ENCODE data around the gene DMTF1.
A peak's percentile ranks its signal among the peaks of the same experiment; 100 is the strongest.
"Not testable (repeated sequence)": the region's sequence is repeated elsewhere in the genome, so short reads cannot be mapped to it uniquely, and the experiment has no call there.

The DMTF1 gene

GRCh38 chr7:87199700-87200450, 47.6 kb downstream of the DMTF1 start:
- DNase-seq = no peak

DNA sequence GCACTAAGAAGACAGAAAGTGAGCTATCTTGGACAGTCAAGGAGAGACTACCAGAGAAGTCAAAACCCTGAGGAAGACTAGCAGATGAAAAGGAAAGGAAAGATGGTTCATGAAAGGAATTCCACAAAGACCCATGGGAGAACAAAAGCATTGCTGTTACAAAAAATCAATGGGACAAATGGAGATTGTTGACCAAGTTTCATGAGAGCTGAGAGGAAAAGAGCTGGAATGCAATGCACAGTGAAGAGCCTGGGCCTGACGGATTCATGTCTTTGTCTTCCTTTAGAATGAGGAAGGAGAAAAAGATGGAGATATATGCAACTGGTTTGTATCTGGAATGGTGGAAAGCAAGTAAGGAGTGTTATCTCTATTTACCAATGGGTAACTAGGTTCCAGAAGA, 50.0 kb downstream of the DMTF1 start:
- DNase-seq = no peak

GRCh38 chr7:87202705-87203104, 50.5 kb downstream of the DMTF1 start:
- no peak for DNase-seq

DNA sequence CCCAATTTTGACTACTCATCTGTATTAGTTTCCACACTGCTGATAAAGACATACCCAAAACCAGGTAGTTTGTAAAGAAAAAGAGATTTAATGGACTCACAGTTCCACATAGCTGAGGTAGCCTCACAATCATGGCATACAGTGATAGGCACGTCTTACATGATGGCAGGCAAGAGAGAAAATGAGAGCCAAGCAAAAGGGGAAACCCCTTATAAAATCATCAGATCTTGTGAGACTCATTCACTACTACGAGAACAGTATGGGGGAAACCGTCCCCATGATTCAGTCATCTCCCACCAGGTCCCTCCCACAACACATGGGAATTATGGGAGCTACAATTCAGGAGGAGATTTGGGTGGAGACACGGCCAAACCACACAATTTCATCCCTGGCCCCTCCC, 51.7 kb downstream of the DMTF1 start:
- not testable (repeated sequence) for DNase-seq

GRCh38 chr7:87204933-87205332, 52.7 kb downstream of the DMTF1 start:
- DNase-seq = no peak

- DNase-seq = not testable (repeated sequence)
Observed at GRCh38 chr7:87205701-87206100, 53.4 kb downstream of the DMTF1 start.

DNA sequence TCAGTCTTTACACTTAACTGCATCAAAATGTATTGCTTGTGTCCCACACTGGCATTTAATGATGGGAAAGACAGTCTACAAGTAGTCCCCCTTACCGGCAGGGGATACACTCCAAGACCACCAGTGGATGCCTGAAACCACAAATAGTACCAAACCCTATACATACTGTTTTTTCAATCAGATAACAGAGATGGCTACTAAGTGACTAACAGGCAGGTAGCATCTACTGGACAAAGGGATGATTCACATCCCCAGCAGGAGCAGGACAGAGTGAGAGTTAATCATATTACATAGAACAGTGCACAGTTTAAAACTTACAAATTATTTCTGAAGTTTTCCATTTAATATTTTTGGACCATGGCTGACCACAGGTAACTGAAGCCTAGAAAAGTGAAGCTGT, 54.1 kb downstream of the DMTF1 start:
- no peak for DNase-seq

DNA sequence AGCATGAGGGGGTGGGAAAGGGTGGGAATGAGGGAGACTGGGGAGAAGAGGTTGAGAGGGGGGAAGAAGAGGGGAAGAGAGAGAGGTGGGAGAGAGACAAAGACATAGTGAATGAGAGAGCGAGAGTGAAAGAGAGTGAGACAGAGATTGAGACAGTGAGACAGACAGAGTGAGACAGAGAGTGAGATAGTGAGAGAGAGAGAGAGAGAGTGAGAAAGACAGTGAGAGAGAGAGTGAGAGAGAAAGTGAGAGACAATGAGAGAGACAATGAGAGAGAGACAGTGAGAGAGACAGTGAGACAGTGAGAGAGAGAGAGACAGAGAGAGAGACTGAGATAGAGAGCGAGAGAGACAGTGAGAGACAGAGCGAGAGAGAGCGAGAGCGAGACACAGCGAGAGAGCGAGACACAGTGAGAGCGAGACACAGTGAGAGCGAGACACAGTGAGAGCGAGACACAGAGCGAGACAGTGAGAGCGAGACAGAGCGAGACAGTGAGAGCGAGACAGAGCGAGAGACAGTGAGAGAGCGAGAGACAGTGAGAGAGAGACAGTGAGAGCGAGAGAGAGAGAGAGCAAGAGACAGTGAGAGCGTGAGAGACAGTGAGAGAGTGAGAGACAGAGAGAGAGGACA, 57.2 kb downstream of the DMTF1 start:
- no peak for DNase-seq

DNA sequence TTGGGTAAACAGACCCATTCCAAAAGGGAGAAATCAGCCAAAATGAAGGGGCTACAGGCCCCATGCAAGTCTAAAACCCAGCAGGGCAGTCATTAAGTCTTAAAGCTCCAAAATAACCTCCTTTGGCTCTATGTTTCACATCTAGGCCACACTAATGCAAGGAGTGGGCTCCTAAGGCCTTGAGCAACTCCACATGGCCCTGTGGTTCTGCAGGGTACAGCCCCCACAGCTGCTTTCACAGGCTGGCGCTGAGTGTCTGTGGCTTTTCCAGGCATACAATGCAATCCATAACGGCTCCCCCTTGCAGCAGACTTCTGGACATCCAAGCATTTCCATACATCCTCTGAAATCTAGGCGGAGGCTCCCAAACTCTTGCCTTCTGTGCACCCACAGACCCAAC, 58.3 kb downstream of the DMTF1 start:
- no peak for DNase-seq

GRCh38 chr7:87212498-87212897, 60.2 kb downstream of the DMTF1 start:
- DNase-seq = no peak

DNA sequence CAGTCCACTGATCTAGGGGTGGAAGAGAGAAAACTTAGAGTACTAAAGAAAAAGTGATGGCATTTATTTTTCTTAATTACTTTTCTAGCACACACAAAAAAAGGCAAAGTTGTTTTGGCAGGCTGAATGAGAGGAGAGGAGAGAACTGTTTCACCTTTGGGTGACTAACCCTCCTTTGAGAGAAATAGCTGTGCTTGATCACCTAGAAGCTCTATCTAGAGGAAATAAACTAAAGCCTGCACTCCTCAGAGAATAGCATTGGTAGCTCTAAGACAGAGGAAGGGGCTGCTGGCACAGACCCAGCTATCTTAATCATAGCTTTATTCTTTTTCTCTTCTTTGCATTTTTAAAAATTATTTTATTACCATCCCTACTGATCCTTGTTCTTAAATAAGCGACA, 61.0 kb downstream of the DMTF1 start:
- no peak for DNase-seq

DNA sequence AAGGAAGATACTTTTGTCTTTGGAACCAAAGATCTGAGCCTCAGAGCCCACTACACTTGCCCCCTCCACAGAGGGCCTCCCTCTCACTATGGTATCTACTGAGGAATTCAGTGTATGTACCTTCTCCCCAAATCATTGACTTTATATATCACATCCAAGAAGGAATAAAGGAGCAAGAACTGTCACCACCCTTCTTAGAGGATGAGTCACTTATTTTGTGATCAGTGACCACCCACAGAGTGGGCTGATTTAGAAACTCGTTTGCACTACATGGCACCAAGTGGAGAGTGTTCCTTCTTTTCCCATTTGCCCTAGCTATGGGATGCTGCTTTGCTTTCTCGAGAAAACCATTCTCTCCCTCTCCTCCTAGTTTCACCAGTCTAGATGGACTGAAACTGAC, 61.6 kb downstream of the DMTF1 start:
- DNase-seq = no peak

- no peak for DNase-seq
Observed at GRCh38 chr7:87215046-87215445, 62.8 kb downstream of the DMTF1 start.

DNA sequence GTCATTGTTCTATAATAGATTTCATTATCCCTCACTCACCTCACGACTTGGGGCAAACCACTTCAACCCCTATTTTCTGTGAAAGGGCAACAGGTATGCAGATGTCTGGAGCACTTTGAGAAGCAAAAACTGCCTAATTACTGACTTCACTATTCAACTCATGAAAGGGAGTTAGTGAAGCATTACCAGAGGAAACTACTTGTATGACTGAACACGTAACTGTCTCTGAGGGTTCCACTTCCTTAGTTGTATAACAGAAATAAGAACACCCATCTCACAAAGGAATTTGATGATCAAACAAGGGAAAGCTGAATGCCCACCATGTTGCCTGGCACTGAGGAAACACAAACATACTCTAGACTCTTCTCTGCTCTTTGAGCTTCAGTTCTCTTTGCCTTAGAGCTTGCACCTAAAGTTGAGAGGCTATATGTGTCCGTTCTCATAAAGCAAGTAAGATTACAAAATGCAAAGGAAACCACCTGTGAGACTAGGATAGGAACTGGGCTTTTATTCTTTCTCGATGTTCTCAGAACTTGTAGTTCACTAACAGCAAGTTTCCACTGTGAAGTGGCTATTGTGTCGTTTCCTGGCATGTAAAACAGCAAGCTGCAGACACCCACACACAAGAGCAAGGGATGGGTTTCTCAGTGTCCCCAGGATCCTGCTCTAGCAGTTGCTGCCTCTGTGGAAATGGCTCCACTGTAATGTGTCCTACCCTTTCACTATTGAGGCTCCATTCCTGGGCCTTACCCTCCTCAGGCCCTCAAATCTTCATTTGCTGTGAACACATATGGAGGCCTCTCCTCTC, 64.7 kb downstream of the DMTF1 start:
- DNase-seq = peak; percentile 71

GRCh38 chr7:87217983-87218653, 65.9 kb downstream of the DMTF1 start:
- DNase-seq = no peak

- no peak for DNase-seq
Observed at GRCh38 chr7:87218796-87219544, 66.7 kb downstream of the DMTF1 start.

DNA sequence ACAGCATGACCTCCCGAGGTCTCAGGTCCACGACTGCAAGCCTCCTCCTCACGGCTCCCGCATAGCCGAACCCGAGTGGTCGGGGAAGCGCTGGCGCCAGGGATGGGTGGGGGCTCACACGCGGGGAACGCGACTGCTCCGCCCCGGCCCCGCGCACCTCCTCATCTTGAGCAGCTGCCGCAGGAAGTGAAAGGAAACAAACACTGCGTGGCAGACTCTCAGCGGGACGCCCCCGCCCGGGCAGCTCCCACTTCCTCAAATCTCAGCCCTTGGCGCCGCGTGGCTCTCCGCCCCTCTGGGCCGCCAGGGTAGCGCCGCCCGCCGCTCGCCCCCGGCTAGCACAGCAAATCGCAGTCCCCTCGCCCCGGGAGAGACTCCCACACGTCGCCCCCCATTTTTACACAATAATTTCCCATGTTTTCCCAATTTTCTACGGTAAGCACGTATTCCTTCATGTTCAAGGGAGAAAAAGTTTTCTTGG, 67.3 kb downstream of the DMTF1 start, which contains the start of gene TMEM243:
TSS of gene TMEM243 (minus strand) at position 188 of the 481 bp plus-strand sequence. CDS start 229 bp downstream, outside the sequence.
- peak; percentile 88 for DNase-seq

DNA sequence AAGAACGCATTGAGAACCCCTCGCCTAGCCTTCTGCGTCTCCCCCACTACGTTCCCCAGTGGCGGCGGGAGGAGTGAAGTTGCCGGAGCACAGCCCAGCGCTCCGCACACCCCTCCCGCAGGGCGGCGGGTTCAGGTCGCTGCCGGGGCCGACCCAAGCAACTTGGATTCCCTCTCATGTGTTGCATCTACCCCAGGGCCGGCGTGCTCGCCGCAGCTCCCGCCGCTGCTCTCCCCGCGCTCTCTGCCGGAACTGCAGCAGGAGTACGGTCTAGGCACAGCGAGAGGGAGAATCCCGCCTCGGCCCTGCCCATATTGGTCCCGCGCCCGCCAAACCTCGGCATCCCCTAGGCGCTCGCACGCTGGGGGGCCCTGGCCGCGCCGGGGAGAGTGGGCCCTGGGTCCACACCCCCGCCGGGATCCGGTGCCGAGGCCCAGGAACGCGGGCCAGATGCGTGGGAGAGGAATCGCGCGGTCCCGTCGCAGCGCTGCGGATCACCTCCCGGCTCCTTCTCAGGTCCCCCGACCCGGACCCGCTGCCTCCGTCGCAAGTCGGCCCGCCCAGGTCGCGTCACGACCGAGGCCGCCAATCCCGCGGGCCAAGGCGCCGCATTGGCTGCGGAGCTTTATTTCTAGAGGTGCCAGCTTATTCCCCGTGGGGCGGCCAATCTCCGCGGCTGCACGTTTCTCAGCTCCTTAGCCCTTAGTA, 67.9 kb downstream of the DMTF1 start:
- DNase-seq = peak; percentile 92

DNA sequence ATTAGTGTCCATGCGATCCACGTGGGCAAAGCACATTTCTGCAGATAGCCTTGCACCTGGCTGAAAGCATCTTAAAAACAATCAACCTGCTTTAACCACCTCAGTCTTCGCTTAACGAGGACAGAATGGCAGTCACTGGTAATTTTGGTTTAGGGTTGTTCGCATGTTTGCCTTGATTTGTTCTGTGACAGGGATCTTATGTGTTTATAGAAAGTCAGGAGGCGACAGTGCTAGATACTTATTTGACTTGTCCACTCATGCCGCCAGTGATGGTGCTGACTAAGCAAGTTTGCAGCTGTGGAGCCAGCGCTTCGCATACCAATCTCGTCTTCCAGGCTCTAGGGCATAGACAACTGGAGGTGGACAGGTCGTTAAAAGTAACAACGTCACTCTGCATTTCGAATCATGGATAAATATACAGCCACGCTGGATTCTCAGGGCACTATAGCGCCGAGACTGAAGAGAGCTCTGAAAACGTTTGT, 68.5 kb downstream of the DMTF1 start:
- no peak for DNase-seq

GRCh38 chr7:87223666-87224065, 71.4 kb downstream of the DMTF1 start:
- no peak for DNase-seq

- no peak for DNase-seq
Observed at GRCh38 chr7:87225696-87226095, 73.4 kb downstream of the DMTF1 start.

Data from activated CD8-positive, alpha-beta memory T cell treated with anti-CD3 and anti-CD28 coated beads for 24 hours (primary cell).